SK-N-SH treated with all-trans-retinoic acid at 6 μM for 48 hours (cell line): ENCODE measurements around the gene PTPRD.

ENCODE experiments used
- ATAC-seq: fragments of 200-7000 bp; cut with Tn5 transposase; 3 replicates; pipeline ENCODE4 v1.9.1; 2020; ENCODE audit warnings: mild to moderate bottlenecking, moderate library complexity
- ARNTL ChIP-seq: fragments of 450-650 bp; formaldehyde crosslinking; IDR thresholded peaks from 2 replicates; pipeline ENCODE4 v1.5.0; 2020; ENCODE audit warnings: low read depth, mild to moderate bottlenecking, moderate library complexity, borderline replicate concordance
- CSDC2 ChIP-seq: fragments of 250-450 bp; sonication (Bioruptor Pico); IDR thresholded peaks from 2 replicates; pipeline ENCODE4 v1.5.0; 2020; ENCODE audit warnings: mild to moderate bottlenecking, moderate library complexity
- CSRNP3 ChIP-seq: fragments of 250-450 bp; sonication (Bioruptor Pico); IDR thresholded peaks from 2 replicates; pipeline ENCODE4 v1.5.1; 2021; ENCODE audit warnings: mild to moderate bottlenecking, moderate library complexity
- ESRRG ChIP-seq: fragments of 250-450 bp; sonication (Bioruptor Pico); IDR thresholded peaks from 2 replicates; pipeline ENCODE4 v1.6.1; 2021; ENCODE audit warnings: mild to moderate bottlenecking
- GLIS3 ChIP-seq: fragments of 250-450 bp; sonication (Bioruptor Pico); IDR thresholded peaks from 2 replicates; pipeline ENCODE4 v1.5.0; 2020; ENCODE audit warnings: mild to moderate bottlenecking, moderate library complexity
- ISL1 ChIP-seq: fragments of 250-450 bp; sonication (Bioruptor Pico); IDR thresholded peaks from 2 replicates; pipeline ENCODE4 v2.1.2; 2022; ENCODE audit warnings: mild to moderate bottlenecking, moderate library complexity
- OSR1 ChIP-seq: fragments of 250-450 bp; sonication (Bioruptor Pico); IDR thresholded peaks from 2 replicates; pipeline ENCODE4 v1.8.0; 2022; ENCODE audit warnings: moderate library complexity, mild to moderate bottlenecking, inconsistent platforms
- PATZ1 ChIP-seq: fragments of 250-450 bp; sonication (Bioruptor Pico); IDR thresholded peaks from 2 replicates; pipeline ENCODE4 v1.8.0; 2020; ENCODE audit warnings: mild to moderate bottlenecking, moderate library complexity, borderline replicate concordance
- POU6F1 ChIP-seq: fragments of 250-450 bp; sonication (Bioruptor Pico); IDR thresholded peaks from 2 replicates; pipeline ENCODE4 v1.8.0; 2021; ENCODE audit warnings: low read depth, mild to moderate bottlenecking, moderate library complexity, borderline replicate concordance
- PPARA ChIP-seq: fragments of 250-450 bp; sonication (Bioruptor Pico); IDR thresholded peaks from 2 replicates; pipeline ENCODE4 v1.5.0; 2020; ENCODE audit warnings: mild to moderate bottlenecking, borderline replicate concordance
- SNAI2 ChIP-seq: fragments of 250-450 bp; sonication (Bioruptor Pico); IDR thresholded peaks from 2 replicates; pipeline ENCODE4 v1.5.0; 2020; ENCODE audit warnings: mild to moderate bottlenecking, moderate library complexity
- TOX ChIP-seq: fragments of 250-450 bp; sonication (Bioruptor Pico); IDR thresholded peaks from 2 replicates; pipeline ENCODE4 v1.8.0; 2021; ENCODE audit warnings: mild to moderate bottlenecking, moderate library complexity, borderline replicate concordance
- TSHZ2 ChIP-seq: fragments of 250-450 bp; sonication (Bioruptor Pico); IDR thresholded peaks from 2 replicates; pipeline ENCODE4 v1.5.0; 2020; ENCODE audit warnings: mild to moderate bottlenecking, moderate library complexity
- ZC3H10 ChIP-seq: fragments of 250-450 bp; sonication (Bioruptor Pico); IDR thresholded peaks from 2 replicates; pipeline ENCODE4 v1.5.1; 2021; ENCODE audit warnings: mild to moderate bottlenecking, moderate library complexity
- ZFP3 ChIP-seq: fragments of 250-450 bp; sonication (Bioruptor Pico); IDR thresholded peaks from 2 replicates; pipeline ENCODE4 v1.5.0; 2020; ENCODE audit warnings: mild to moderate bottlenecking, moderate library complexity
- ZNF565 ChIP-seq: fragments of 450-650 bp; formaldehyde crosslinking; conservative IDR thresholded peaks from 2 replicates; pipeline ENCODE4 v1.5.0; 2020; ENCODE audit warnings: low read depth, mild to moderate bottlenecking, moderate library complexity
- ZNF70 ChIP-seq: fragments of 450-650 bp; formaldehyde crosslinking; IDR thresholded peaks from 2 replicates; pipeline ENCODE4 v1.5.0; 2020; ENCODE audit warnings: mild to moderate bottlenecking, moderate library complexity
- ZNF8 ChIP-seq: fragments of 450-650 bp; formaldehyde crosslinking; IDR thresholded peaks from 2 replicates; pipeline ENCODE4 v1.5.0; 2020; ENCODE audit warnings: mild to moderate bottlenecking, moderate library complexity
- TF ChIP-seq, protein P1 (sequence below): fragments of 250-450 bp; sonication (Bioruptor Pico); IDR thresholded peaks from 2 replicates; pipeline ENCODE4 v1.5.1; 2020; ENCODE audit warnings: low read depth, mild to moderate bottlenecking, moderate library complexity

PTPRD gene

DNA sequence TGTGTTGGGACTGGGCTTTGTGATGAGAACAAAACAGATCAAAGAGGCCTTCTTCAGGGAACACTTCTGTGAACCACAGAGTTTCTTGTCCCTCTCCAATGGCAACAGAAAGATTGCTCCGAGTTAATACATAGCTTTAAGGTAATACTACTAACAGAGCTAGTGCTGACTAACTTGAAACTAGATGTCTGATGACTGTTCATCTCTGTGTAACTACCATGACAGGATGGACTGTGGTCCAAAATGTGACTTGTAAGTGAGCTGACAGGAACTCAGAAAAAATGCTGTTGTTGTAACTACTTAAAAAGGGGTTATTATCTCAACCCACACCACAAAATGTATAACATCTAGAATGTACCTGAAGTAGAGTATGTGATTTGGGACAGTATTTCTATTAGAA, 2183.0 kb downstream of the PTPRD start:
- no peak for ATAC-seq
- no peak for TF ChIP-seq ZFP3 (CRISPR knock-in tag)
- no peak for TF ChIP-seq GLIS3 (CRISPR knock-in tag)
- TF ChIP-seq TSHZ2 (CRISPR knock-in tag): no peak
- no peak for TF ChIP-seq ZNF8 (CRISPR knock-in tag)
- TF ChIP-seq PATZ1: no peak
- no peak for TF ChIP-seq ARNTL (CRISPR knock-in tag)
- no peak for TF ChIP-seq ESRRG (CRISPR knock-in tag)
- TF ChIP-seq CSDC2 (CRISPR knock-in tag): no peak
- no peak for TF ChIP-seq SNAI2 (CRISPR knock-in tag)
- TF ChIP-seq, protein P1, sequence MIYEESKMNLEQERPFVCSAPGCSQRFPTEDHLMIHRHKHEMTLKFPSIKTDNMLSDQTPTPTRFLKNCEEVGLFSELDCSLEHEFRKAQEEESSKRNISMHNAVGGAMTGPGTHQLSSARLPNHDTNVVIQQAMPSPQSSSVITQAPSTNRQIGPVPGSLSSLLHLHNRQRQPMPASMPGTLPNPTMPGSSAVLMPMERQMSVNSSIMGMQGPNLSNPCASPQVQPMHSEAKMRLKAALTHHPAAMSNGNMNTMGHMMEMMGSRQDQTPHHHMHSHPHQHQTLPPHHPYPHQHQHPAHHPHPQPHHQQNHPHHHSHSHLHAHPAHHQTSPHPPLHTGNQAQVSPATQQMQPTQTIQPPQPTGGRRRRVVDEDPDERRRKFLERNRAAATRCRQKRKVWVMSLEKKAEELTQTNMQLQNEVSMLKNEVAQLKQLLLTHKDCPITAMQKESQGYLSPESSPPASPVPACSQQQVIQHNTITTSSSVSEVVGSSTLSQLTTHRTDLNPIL (CRISPR knock-in tag): no peak
- no peak for TF ChIP-seq ZNF565

DNA sequence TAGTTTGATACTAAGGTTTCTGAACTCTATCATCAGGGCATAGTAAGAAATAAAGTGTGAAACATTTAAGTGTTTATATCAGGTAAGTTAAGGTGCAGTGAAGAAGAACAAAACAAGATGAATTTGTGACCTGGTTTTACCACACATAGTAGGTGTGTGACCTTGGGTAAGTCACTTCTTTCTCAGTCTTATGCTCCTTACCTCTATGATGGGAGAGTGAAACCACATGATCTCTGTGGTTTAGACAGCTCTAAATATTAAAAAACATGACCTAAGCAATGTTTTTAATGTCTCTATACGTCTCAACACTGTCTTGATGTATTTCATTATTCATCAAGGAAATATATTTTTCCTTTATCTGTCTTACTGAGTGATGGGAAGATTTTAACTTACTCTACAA, 2183.6 kb downstream of the PTPRD start:
- no peak for TF ChIP-seq TOX (CRISPR knock-in tag)
- TF ChIP-seq GLIS3 (CRISPR knock-in tag): no peak
- TF ChIP-seq CSRNP3 (CRISPR knock-in tag): no peak
- TF ChIP-seq ZNF8 (CRISPR knock-in tag): no peak
- TF ChIP-seq ZNF70 (CRISPR knock-in tag): no peak
- no peak for TF ChIP-seq ZC3H10 (CRISPR knock-in tag)
- TF ChIP-seq CSDC2 (CRISPR knock-in tag): no peak
- no peak for TF ChIP-seq ISL1
- no peak for TF ChIP-seq POU6F1 (CRISPR knock-in tag)
- no peak for TF ChIP-seq PPARA (CRISPR knock-in tag)
- no peak for TF ChIP-seq TSHZ2 (CRISPR knock-in tag)
- TF ChIP-seq OSR1 (CRISPR knock-in tag): no peak
- ATAC-seq: no peak
